Lung (tissue), 12 donors: ENCODE data around the gene QKI. TPM values are rescaled to one million over a fixed set of nuclear protein-coding genes. Genes with fewer than 3 reads are reported as not detected.

Experiments
- ATAC-seq: fragments of 200-7000 bp; cut with Tn5 transposase; one replicate; pipeline ENCODE4 v1.9.1; 2020; ENCODE audit warnings: moderate number of reproducible peaks; ENCODE audit not compliant: insufficient read depth, low FRiP score
- DNase-seq, 3 donors: peaks; one replicate each; pipeline ENCODE4 v3.0.0-alpha.2; 2013 to 2017
- H3K27ac ChIP-seq, 2 donors: one replicate each; pipeline ENCODE4 v1.5.1; 2013; ENCODE audit warnings: mild to moderate bottlenecking in 2 of 2, moderate library complexity in 2 of 2, control low read depth in 1 of 2, inconsistent platforms in 1 of 2, low read depth in 1 of 2, low read length in 1 of 2
- H3K27me3 ChIP-seq, 3 donors: one replicate each; pipeline ENCODE4 v1.5.1; 2013; ENCODE audit warnings: low read length in 2 of 3; ENCODE audit not compliant: control insufficient read depth in 3 of 3, insufficient read depth in 3 of 3
- H3K36me3 ChIP-seq, 4 donors: one replicate each; pipeline ENCODE4 v1.5.1; 2013; ENCODE audit warnings: low read length in 4 of 4, mild to moderate bottlenecking in 1 of 4, moderate library complexity in 1 of 4; ENCODE audit not compliant: control insufficient read depth in 4 of 4, insufficient read depth in 4 of 4
- H3K4me1 ChIP-seq, 5 donors: one replicate each; pipeline ENCODE4 v1.5.1; 2013; ENCODE audit warnings: low read length in 5 of 5, mild to moderate bottlenecking in 2 of 5, moderate library complexity in 1 of 5; ENCODE audit not compliant: control insufficient read depth in 5 of 5, insufficient read depth in 5 of 5
- H3K4me3 ChIP-seq: one replicate; pipeline ENCODE4 v1.5.1; 2013; ENCODE audit warnings: mild to moderate bottlenecking, control low read depth, moderate library complexity
- H3K9ac ChIP-seq, 2 donors: one replicate each; pipeline ENCODE4 v1.5.1; 2013; ENCODE audit warnings: low read length in 2 of 2, control low read depth in 1 of 2; ENCODE audit not compliant: insufficient read depth in 1 of 2
- H3K9me3 ChIP-seq, 4 donors: one replicate each; pipeline ENCODE4 v1.5.1; 2013; ENCODE audit warnings: low read length in 3 of 4, mild to moderate bottlenecking in 1 of 4, moderate library complexity in 1 of 4; ENCODE audit not compliant: control insufficient read depth in 4 of 4, insufficient read depth in 3 of 4
- CTCF ChIP-seq: IDR thresholded peaks from 2 replicates; pipeline ENCODE4 v1.5.1; 2012; ENCODE audit warnings: mild to moderate bottlenecking; ENCODE audit errors: control extremely low read depth, extremely low read depth
- WGBS, 2 donors: extraction: QIAGEN DNeasy Blood & Tissue Kit; methylation state at CpG; one replicate each; pipeline ENCODE4 v1.1.7; 2013; 5-methylcytosine and 5-hydroxymethylcytosine counted together
- polyA plus RNA-seq, 2 donors: library from polyadenylated mRNA; stranded (reverse); fragments of 200-250 nt; gene quantifications; one replicate each; pipeline ENCODE4 v1.2.1, GENCODE V29; 2013
- total RNA-seq, 2 donors: library from RNA; depleted of rRNA in 1 of 2; stranded (reverse); fragments of >200 nt in 1 of 2; gene quantifications; one replicate each; pipeline ENCODE4 v1.2.1, GENCODE V29; 2014 to 2021
- donor health status: control.
- donor health status: control.
- donor health status: Bipolar disorder and iron deficiency.
- donor health status: healthy.
- donor health status: DM: yes; HTN: yes; CAD: no.

QKI gene
- total and polyA plus RNA-seq, 4 donors: 20.6 to 228 (median 114) TPM

DNA sequence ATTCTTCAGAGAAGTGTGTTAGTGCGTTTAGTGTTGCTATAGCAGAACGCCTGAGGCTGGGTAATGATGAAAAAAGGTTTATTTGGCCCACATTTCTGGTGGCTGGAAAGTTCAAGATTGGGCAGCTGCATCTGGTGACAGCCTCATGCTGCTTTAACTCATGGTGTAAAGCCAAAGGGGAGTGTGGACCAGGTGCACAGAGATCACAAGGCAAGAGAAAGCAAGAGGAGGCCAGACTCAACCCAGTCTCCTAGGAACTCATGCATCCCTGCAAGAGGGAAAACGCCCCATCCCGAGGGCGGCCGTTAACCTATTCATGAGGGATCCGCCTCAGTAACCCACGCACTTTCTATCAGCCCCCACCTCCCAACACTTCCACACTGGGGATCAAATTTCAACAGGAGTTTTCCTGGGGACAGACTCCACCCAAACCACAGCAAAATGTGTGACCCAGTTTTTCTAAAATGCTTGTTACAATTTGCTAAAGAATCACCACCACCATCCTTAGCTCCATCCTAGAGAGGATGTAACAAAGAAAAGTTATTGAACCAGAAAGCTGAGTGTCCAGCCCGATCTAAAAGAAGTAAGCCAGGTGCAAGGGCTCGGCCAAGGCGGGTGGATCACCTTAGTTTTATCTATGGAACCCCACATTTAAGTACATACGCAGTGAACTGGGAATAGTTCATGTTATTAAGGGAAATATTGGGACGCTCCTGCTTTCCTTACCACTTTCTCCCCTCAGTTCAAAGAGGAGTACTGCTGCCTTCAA is 164.8 kb downstream of the QKI start:
- Histone ChIP-seq H3K27ac (peak overlapping the region in 1 of 2 donors; percentile 35), H3K36me3 (peaks cover 0 to 5% (median 3%) of the 10 kb centered on the region in 4 donors), H3K9me3 (no peaks in the 10 kb centered on the region), H3K9ac (no peak overlapping the region), H3K4me3 (no peak overlapping the region), H3K4me1 (peaks cover 0 to 14% (median 0%) of the 10 kb centered on the region in 5 donors), H3K27me3 (no peaks in the 10 kb centered on the region)
- TF ChIP-seq CTCF: no peak
- DNase-seq (no peak), ATAC-seq (no peak)
- WGBS, 2 donors: 63% methylated on average over 13 of the region's 13 CpGs

GRCh38 chr6:163579880-163580295 is 165.4 kb downstream of the QKI start:
- peak; percentile 35 for ATAC-seq
- TF ChIP-seq CTCF: no peak
- no peak overlapping the region for H3K9ac ChIP-seq

DNA sequence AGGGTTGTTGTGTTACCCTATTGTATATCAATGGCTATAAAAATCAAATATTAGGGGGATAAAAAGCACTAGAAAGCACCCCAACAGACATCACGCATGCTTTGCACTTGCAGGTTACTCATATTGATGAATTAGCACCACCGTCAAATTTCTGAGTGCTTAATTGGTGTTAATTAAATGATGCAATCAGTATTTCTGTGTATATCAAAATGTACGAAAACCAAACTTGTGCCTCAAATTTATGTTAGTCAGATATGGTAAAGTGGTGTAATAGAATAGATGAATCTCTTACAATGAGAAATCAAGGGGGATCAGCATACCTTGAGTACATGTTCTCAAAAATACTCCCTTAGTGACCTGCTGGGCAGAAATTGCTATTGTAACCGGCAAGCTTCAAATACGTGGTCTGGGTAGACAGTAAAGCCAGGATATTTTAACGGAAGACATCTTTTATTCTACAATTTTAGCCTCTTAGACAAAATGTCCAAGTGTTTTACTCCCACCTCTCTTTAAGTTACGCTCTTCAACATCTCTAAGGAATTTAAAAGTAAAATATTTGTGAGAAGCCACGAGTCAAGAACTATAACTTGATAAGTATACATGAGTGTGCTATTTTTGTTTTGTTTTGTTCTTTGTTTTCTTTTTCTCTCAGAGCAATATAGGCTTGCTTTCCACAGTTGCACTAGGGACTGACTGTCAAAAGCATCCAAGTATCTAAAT is 166.0 kb downstream of the QKI start:
- Histone ChIP-seq H3K9ac (no peak overlapping the region), H3K4me1 (peaks cover 0 to 14% (median 0%) of the 10 kb centered on the region in 5 donors), H3K27me3 (no peaks in the 10 kb centered on the region), H3K4me3 (no peak overlapping the region), H3K36me3 (peaks cover 0 to 1% (median 0%) of the 10 kb centered on the region in 4 donors), H3K27ac (peak overlapping the region in 1 of 2 donors; percentile 21), H3K9me3 (no peaks in the 10 kb centered on the region)
- ATAC-seq (no peak), DNase-seq (no peak)
- TF ChIP-seq CTCF: no peak
- WGBS, 2 donors: 68 to 78% methylated on average over 8 of the region's 8 CpGs

More at GRCh38 chr6:163579880-163580295, 165.4 kb downstream of the QKI start:
- H3K36me3 ChIP-seq: peaks cover 0 to 4% (median under 1%) of the 10 kb centered on the region in 4 donors
- H3K9me3 ChIP-seq: no peaks in the 10 kb centered on the region
- WGBS, 2 donors: 32 to 37% methylated on average over 4 of the region's 4 CpGs
- H3K27me3 ChIP-seq: no peaks in the 10 kb centered on the region
- peak in 1 of 3 donors; percentile 34 for DNase-seq
- peaks cover 0 to 14% (median 0%) of the 10 kb centered on the region in 5 donors for H3K4me1 ChIP-seq
- peak overlapping the region in 1 of 2 donors; percentile 35 for H3K27ac ChIP-seq
- H3K4me3 ChIP-seq: no peak overlapping the region
